ENCODE measurements around the gene CETN3. TPM values are rescaled to one million over a fixed set of nuclear protein-coding genes. Genes with fewer than 3 reads are reported as not detected.

The CETN3 gene
- total and polyA plus RNA-seq, 9 of the 15 experiments (the other 6 are each of a cell fraction or from before 2014, with no cell fraction given): 43.3 to 113 (median 82.4) TPM

GRCh38 chr5:90410178-90410762 lies 714 bp upstream of the CETN3 start (continued):
- TF ChIP-seq ZNF318 (IDR thresholded peaks at IDR 0.05; ENCODE audit: borderline replicate concordance in 1 of 2, low read depth in 1 of 2) (0 out of 4 replicates have a peak, but pooled peaks of 1 of the 2 experiments have one; percentile 42), POLR2H (tag; IDR thresholded peaks at IDR 0.05; ENCODE audit: low read depth) (0 out of 2 replicates have a peak, but pooled peaks have one; percentile 83), TAF9B (IDR thresholded peaks at IDR 0.05; ENCODE audit: partially characterized antibody) (no peak), NBN (IDR thresholded peaks at IDR 0.05; ENCODE audit: low read depth) (0 out of 2 replicates have a peak, but pooled peaks have one; percentile 16), PHF20 (IDR thresholded peaks at IDR 0.05; ENCODE audit: partially characterized antibody) (peak; percentile 58), ZNF274 (IDR thresholded peaks at IDR 0.05; ENCODE audit: borderline replicate concordance, low read depth, low read length) (no peak), IRF9 (tag; IDR thresholded peaks at IDR 0.05) (no peak), ZNF395 (CRISPR knock-in tag; IDR thresholded peaks at IDR 0.05) (no peak), LCOR (CRISPR knock-in tag; IDR thresholded peaks at IDR 0.05) (no peak), SIN3B (IDR thresholded peaks at IDR 0.05; ENCODE audit: low read depth) (peak; percentile 38; the same call in 1 of the 2 replicates), SMARCA4 (IDR thresholded peaks at IDR 0.05) (peak; percentile 43; the same call in 1 of the 2 replicates), FOXO4 (CRISPR knock-in tag; IDR thresholded peaks at IDR 0.05) (no peak)

Data from K562 (cell line).